T-helper 2 cell treated with Interferon-gamma antibody and Interleukin-4, amounts not matched to agents 100 ng/mL and 5 ng/mL, for 36 hours (primary cell): ENCODE results near the gene HMCES. TPM values are rescaled to one million over a fixed set of nuclear protein-coding genes. Genes with fewer than 3 reads are reported as not detected.

ENCODE experiments used
- intact Hi-C: fragments of 100-400 bp; cut with micrococcal nuclease; formaldehyde crosslinking; loops from one replicate; pipeline ENCODE4 v1.15.1; 2023
- total RNA-seq: library from RNA; stranded (reverse); gene quantifications from 2 replicates; pipeline ENCODE4 v1.2.3, GENCODE V29; 2022

Gene HMCES
- 50.8 and 52.6 TPM in 2 replicates for total RNA-seq

DNA sequence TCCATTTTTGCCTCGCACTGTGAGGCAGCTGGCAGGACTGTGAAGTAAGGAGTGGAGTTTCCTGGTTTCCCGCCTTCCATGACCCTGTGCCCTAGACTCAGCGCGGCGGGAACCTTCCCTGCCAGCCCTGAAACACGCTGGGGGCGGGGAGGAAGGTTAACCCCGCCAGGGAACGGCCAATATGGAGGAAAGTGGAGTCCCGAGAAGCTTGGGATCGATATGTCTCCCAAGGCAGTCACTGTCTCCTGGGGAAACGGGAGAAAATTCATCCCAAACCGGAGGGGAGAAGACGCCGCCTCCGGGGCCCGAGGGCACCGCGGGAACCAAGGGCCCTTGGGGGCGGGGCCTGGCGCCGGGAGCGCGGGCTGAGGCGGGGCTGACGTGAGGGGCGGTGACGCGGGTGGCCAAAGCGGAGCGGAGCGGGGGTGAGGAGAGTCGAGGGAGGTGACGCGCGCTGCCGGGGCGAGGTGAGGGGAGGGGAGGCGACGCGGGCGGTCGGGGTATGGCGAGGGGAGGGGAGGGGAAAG, at the start of gene HMCES:
HMCES (plus strand) TSS at position 432 of the 527 bp plus-strand sequence. CDS start 863 bp downstream, outside the sequence.
- intact Hi-C loops = loop anchor here (1.0 kb wide), 4 partner anchors 29 to 162 kb away; partner anchors contain the start of genes COPG1 and IFT122

GRCh38 chr3:129228891-129229585, 49.6 kb upstream of the HMCES start:
- intact Hi-C loops = no loop called here

DNA sequence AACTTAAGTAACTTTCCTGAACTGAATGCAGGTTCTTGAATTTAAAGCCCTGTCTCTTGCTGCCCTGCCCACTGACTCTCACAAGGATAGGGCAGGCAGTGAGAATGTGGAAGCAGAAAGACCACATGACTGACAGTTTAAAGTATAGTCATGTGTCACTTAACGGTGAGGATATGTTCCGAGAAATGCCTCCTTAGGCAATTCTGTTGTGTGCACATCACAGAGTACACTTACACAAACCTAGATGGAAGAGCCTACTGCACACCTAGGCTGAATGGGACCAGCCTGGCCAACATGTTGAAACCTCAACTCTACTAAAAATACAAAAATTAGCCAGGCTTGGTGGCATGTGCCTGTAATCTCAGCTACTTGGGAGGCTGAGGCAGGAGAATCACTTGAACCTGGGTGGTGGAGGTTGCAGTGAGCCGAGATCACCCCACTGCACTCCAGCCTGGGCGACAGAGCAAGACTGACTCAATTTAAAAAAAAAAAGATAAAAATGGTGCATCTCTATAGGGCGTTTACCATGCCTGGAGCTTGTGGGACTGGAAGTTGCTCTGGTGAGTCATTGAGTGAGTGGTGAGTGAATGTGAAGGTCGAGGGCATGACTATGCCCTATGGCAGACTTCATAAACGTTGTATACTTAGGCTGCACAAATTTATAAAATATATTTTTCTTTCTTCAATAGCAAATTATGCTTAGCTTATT, 48.2 kb upstream of the HMCES start:
- intact Hi-C loops = loop anchor here (1.0 kb wide), 1 partner anchor 9 kb away; no protein-coding TSS in a partner anchor

GRCh38 chr3:129231331-129232119, 47.1 kb upstream of the HMCES start:
- intact Hi-C loops = no loop called here

DNA sequence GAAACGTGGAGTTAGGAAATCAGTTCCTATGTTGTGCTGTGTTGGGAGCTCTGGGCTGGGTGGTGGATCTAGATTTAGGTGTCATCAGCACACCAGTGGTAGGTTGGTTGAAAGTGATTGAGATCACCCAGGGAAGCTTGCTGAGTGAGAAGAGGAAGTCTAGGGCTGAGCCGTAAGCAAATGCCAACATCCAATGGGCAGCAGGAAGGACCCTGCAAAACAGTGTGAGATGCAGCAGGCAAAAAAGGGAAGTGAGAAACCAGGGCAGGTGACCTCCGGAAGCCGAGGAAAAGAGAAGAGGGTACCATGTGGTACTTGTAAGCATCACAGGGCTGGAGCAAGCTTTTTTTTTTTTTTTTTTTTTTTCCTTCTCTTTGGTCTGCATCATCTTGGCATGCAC, 45.1 kb upstream of the HMCES start:
- intact Hi-C loops = no loop called here

GRCh38 chr3:129234441-129234840, 44.2 kb upstream of the HMCES start:
- intact Hi-C loops = no loop called here

DNA sequence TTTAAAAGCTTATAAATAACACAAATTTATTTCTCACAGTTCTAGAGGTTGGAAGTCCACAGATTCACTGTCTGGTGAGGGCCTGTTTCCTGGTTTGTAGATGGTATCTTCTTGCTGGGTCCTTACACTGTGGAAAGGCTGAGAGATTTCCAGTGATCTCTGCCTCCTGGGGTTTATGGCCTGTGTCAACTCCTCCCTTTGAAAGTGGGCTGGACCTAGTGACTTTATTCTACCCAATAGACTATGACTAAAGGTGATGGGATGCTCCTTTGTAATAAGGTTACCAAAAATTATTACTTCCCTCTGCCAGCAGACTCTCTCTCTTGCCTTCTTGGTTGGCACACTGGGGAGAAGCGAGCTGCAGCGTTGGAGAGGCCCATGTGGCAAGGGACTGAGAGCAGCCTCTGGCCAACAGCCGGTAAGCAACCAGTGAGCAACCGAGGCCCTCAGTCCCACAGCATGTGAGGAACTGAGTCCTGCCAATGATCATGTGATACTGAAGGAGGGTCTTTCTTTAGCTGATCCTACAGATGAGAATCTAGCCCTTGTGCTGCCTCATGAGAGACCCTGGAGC, 43.2 kb upstream of the HMCES start:
- intact Hi-C loops = no loop called here

DNA sequence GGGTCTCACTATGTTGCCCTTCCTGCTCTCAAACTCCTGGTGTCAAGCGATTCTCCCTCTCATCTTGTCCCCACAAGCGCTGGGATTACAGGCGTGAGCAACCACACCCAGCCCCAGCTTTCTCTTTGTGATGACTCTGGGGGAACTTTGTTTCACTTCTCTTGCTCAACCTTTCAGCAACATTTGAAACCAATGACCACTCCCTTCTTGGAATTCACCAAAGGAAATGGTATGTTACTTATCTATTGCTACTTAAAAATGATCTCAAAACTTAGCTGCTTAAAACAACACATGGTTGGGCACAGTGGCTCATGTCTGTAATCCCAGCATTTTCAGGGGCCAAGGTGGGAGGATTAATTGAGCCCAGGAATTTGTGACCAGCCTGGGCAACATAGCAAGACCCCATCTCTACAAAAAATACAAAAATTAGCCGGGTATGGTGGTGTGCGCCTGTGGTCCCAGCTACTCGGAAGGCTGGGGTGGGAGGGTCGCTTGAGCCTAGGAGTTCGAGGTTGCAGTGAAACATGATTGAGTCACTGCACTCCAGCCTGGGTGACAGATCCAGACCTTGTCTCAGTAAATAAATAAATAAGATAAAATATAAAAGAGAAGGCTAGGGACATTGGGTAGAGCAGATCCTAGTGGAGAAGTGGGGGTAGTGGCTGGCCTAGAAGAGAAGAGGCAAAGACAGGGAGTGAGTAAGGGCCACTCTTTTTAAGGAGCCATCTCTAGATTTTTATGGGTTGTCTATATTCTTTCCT, 39.5 kb upstream of the HMCES start:
- intact Hi-C loops = loop anchor here (1.0 to 2.0 kb wide), 4 partner anchors 9 to 76 kb away; partner anchors contain the start of gene CNBP

- intact Hi-C loops = loop anchor here (1.0 to 2.0 kb wide), 4 partner anchors 10 to 75 kb away; partner anchors contain the start of gene CNBP
Observed at GRCh38 chr3:129239991-129240390, 38.7 kb upstream of the HMCES start.

DNA sequence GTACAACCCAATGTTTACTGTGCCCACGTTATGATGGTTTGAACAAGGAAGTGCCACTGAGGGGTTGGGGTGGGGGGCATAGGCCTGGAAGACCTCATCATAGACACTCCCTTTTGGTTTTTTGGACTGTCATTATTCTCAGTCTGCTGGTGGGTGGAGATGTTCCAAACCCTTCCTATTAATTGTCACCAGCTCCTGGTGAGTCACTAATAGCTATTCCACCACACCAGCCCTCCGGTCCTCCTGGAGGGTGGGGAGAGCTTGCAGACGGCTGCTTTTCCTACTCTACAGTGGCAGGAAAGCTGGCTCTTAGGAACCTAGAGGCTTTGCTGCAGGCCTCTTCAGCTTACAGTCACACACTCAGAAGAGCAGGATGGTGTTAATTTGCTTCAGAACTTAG, 38.2 kb upstream of the HMCES start:
- intact Hi-C loops = no loop called here

DNA sequence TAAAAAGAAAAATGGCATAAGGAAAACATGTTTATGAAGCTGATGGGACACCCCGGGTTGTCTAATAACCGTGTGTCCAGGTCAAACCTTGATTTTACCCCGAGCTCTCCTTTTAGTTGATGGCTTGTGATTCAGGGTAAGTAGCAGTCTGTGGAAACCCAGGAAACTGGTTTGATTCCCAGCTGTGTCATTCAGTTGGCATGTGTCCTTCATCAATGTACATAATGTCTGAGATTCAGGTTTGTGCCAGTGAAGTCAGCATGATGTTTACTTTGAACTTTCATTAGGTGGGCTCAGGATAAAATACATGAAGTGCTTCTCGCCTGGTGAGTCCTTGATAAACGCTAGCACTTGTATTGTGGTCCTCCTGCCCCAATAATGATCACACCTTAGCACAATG, 33.5 kb upstream of the HMCES start:
- intact Hi-C loops = loop anchor here (1.0 kb wide), 3 partner anchors 61 to 192 kb away; partner anchors contain the start of gene ISY1

- intact Hi-C loops = loop anchor here (1.0 kb wide), 4 partner anchors 61 to 275 kb away; partner anchors contain the start of gene ISY1
Observed at GRCh38 chr3:129245641-129246306, 32.9 kb upstream of the HMCES start.

DNA sequence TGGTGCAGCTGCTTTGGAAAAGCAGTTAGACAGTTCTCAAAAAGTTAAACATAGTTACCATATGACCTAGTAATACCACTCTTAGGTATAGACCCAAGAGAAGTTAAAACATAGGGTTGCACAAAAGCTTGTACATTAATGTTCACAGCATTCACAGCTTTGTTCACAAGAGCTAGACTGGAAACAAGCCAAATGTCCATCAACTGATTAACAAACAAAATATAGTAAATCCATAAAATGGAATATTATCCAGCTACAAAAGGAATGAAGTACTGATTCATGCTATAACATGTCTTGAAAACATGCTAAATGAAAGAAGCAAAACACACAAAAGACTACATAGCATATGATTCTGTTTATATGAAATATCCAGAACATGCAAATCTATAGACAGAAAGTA, 32.0 kb upstream of the HMCES start:
- intact Hi-C loops = loop anchor here (1.0 kb wide), 1 partner anchor 276 kb away; no protein-coding TSS in a partner anchor

DNA sequence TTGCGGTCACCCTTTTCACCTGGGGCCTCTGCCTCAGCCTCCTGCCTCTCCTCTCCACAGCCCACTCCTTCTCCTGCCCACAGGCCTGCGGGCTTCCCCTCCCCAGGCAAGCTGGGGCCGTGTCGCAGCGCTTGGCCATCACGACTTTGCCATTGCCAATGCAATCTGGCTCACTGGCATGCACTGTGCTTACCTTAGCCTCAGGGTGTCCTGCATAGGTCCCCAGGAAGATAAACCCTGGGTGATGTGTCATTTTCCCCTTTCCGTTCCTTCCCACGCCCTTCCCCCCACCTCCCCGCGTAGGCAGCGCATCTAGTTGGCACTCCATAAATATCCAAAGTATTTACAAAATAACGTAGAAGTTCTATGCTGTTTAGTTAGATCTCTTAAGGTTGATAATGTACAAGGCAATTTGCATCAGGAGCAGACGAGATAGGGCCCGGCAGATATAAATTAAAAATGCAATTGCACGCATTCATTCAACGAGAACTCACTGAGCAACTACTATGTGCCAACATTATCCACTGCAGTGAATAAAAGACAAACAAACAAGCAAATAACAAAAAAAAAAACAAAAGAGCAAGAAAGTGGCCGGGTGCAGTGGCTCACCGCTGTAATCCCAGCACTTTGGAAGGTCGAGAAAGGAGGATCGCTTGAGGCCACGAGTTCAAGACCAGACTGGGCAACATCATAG, 30.2 kb upstream of the HMCES start:
- intact Hi-C loops = loop anchor here (2.0 kb wide), 1 partner anchor 128 kb away; the partner anchor contains the start of gene RAB43

GRCh38 chr3:129249284-129250065, 29.2 kb upstream of the HMCES start, which contains the start of gene COPG1:
Gene COPG1 (plus strand): TSS chr3:129249606. CDS start chr3:129249710, 104 bp downstream.
- intact Hi-C loops = loop anchor here (1.0 to 2.0 kb wide), 6 partner anchors 29 to 370 kb away; partner anchors contain the start of genes ACAD9, HMCES, ISY1 and RAB43

DNA sequence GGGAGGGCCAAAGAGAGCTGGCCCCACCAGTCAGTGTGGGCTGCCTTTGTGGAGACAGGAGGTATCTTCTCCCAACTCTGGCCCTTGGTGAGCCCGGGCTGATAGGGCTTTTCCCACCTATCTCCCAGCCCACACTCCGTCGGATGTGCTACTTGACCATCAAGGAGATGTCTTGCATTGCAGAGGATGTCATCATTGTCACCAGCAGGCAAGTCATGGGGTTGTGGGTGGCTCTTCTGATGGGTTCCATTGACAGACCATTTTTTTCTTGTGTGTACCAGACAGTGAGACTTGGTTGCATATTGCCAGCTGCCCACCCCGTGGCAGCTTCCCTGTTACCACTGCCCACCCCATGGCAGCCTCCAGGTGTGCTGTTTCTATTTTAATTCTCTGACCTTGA, 25.9 kb upstream of the HMCES start:
- intact Hi-C loops = no loop called here

DNA sequence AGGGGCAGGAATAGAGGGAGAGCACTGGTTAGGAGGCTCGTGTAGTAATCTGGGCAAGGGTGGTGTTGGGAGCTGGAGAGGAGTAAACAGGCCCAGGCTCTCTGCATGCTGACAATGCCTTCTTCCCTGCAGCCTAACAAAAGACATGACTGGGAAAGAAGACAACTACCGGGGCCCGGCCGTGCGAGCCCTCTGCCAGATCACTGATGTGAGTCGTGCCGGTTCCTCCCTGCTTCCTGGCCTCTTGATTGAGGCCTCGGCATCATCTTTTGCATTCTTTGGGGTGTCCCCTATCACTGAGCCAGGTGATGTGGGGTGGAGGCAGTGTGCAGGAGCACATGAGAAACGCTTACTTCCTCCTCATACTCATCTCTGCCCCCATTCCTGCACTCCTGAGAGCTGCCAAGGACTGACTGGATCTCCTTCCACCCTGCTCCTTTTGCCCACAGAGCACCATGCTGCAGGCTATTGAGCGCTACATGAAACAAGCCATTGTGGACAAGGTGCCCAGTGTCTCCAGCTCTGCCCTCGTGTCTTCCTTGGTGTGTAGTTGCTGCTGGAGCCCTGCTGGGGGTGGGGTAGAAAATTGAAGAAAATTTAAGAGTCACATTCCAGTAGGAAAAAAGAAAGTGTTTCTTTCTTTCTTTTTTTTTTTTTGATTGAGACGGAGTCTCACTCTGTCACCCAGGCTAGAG, 24.0 kb upstream of the HMCES start:
- intact Hi-C loops = no loop called here
